H9 (cell line): ENCODE measurements around the gene PFKFB2. TPM values are rescaled to one million over a fixed set of nuclear protein-coding genes. Genes with fewer than 3 reads are reported as not detected.

ENCODE experiments used
- DNase-seq: peaks from one replicate; pipeline ENCODE4 v3.0.0-alpha.2; 2017
- H2AFZ ChIP-seq: one replicate; pipeline ENCODE4 v1.6.1; 2013; ENCODE audit warnings: mild to moderate bottlenecking, low read length, control low read depth, moderate library complexity
- H2AK5ac ChIP-seq: 2 replicates; pipeline ENCODE4 v1.6.1; 2013; ENCODE audit warnings: low read length, control low read depth, mixed read lengths; ENCODE audit not compliant: insufficient read length
- H2BK120ac ChIP-seq: one replicate; pipeline ENCODE4 v1.6.1; 2013; ENCODE audit warnings: low read depth, mild to moderate bottlenecking, low read length, control low read depth, inconsistent platforms; ENCODE audit not compliant: poor library complexity, severe bottlenecking
- H2BK12ac ChIP-seq: 2 replicates; pipeline ENCODE4 v1.6.1; 2013; ENCODE audit warnings: low read length, control low read depth, mixed read lengths, low read depth; ENCODE audit not compliant: insufficient read length
- H2BK15ac ChIP-seq: 2 replicates; pipeline ENCODE4 v1.6.1; 2013; ENCODE audit warnings: low read depth, low read length, control low read depth
- H2BK20ac ChIP-seq: one replicate; pipeline ENCODE4 v1.6.1; 2013; ENCODE audit warnings: low read depth, mild to moderate bottlenecking, low read length, control low read depth, inconsistent platforms; ENCODE audit not compliant: poor library complexity, severe bottlenecking
- H2BK5ac ChIP-seq: 2 replicates; pipeline ENCODE4 v1.6.1; 2013; ENCODE audit warnings: low read length, control low read depth, mixed read lengths; ENCODE audit not compliant: insufficient read length
- H3K14ac ChIP-seq: 2 replicates; pipeline ENCODE4 v1.6.1; 2013; ENCODE audit warnings: low read length, control low read depth; ENCODE audit not compliant: insufficient read depth
- H3K18ac ChIP-seq: 2 replicates; pipeline ENCODE4 v1.6.1; 2013; ENCODE audit warnings: low read depth, mild to moderate bottlenecking, mixed read lengths, low read length, control low read depth; ENCODE audit not compliant: insufficient read length
- H3K23ac ChIP-seq: 2 replicates; pipeline ENCODE4 v1.6.1; 2013; ENCODE audit warnings: low read length, control low read depth, mixed read lengths, low read depth; ENCODE audit not compliant: insufficient read length
- H3K23me2 ChIP-seq: 2 replicates; pipeline ENCODE4 v1.6.1; 2013; ENCODE audit warnings: low read depth, mild to moderate bottlenecking, mixed read lengths, low read length, control low read depth; ENCODE audit not compliant: insufficient read length, poor library complexity, severe bottlenecking
- H3K27ac ChIP-seq: 2 replicates; pipeline ENCODE4 v1.5.1; 2013; ENCODE audit warnings: low read length, control low read depth, mixed read lengths, low read depth; ENCODE audit not compliant: insufficient read length
- H3K27me3 ChIP-seq: 2 replicates; pipeline ENCODE4 v1.6.1; 2013; ENCODE audit warnings: low read length, control low read depth, inconsistent platforms; ENCODE audit not compliant: insufficient read depth
- H3K4ac ChIP-seq: 2 replicates; pipeline ENCODE4 v1.6.1; 2013; ENCODE audit warnings: low read depth, mild to moderate bottlenecking, control low read depth, inconsistent platforms, low read length, moderate library complexity
- H3K4me1 ChIP-seq: 2 replicates; pipeline ENCODE4 v1.6.1; 2013; ENCODE audit warnings: low read length, control low read depth, inconsistent platforms; ENCODE audit not compliant: insufficient read depth
- H3K4me2 ChIP-seq: 2 replicates; pipeline ENCODE4 v1.6.1; 2013; ENCODE audit warnings: low read length, control low read depth, mixed read lengths; ENCODE audit not compliant: insufficient read length, insufficient read depth
- H3K56ac ChIP-seq: 2 replicates; pipeline ENCODE4 v1.6.1; 2013; ENCODE audit warnings: low read depth, mild to moderate bottlenecking, mixed read lengths, low read length, control low read depth; ENCODE audit not compliant: insufficient read length
- H3K79me1 ChIP-seq: 2 replicates; pipeline ENCODE4 v1.6.1; 2013; ENCODE audit warnings: low read depth, mild to moderate bottlenecking, moderate library complexity, low read length, control low read depth, inconsistent platforms; ENCODE audit not compliant: insufficient read depth, poor library complexity, severe bottlenecking
- H3K79me2 ChIP-seq: 2 replicates; pipeline ENCODE4 v1.6.1; 2013; ENCODE audit warnings: low read length, control low read depth, inconsistent platforms; ENCODE audit not compliant: insufficient read depth
- H3K9ac ChIP-seq: 2 replicates; pipeline ENCODE4 v1.6.1; 2013; ENCODE audit warnings: low read length, control low read depth, mixed read lengths; ENCODE audit not compliant: insufficient read length; ENCODE audit errors: extremely low read depth
- H3K9me3 ChIP-seq: one replicate; pipeline ENCODE4 v1.6.1; 2013; ENCODE audit warnings: low read depth, low read length, inconsistent platforms; ENCODE audit not compliant: control insufficient read depth
- H3T11ph ChIP-seq: one replicate; pipeline ENCODE4 v1.6.1; 2013; ENCODE audit warnings: mild to moderate bottlenecking, low read length, control low read depth, inconsistent platforms
- H4K20me1 ChIP-seq: one replicate; pipeline ENCODE4 v1.6.1; 2013; ENCODE audit not compliant: control insufficient read depth, insufficient read length, insufficient read depth
- H4K5ac ChIP-seq: 2 replicates; pipeline ENCODE4 v1.6.1; 2013; ENCODE audit warnings: low read depth, mild to moderate bottlenecking, mixed read lengths, low read length, control low read depth; ENCODE audit not compliant: insufficient read length
- H4K8ac ChIP-seq: replicated peaks from 2 replicates; pipeline ENCODE4 v1.6.1; 2013; ENCODE audit warnings: low read length, control low read depth, mixed read lengths, low read depth; ENCODE audit not compliant: insufficient read length
- H4K91ac ChIP-seq: 2 replicates; pipeline ENCODE4 v1.6.1; 2013; ENCODE audit warnings: low read depth, mild to moderate bottlenecking, moderate library complexity, mixed read lengths, low read length, control low read depth; ENCODE audit not compliant: insufficient read length
- H3K27ac Mint-ChIP-seq, 3 experiments: 2 replicates in 2 of 3; 3 replicates in 1 of 3; pipeline ENCODE4 v1.8.0; 2020 to 2021; ENCODE audit warnings: mixed read lengths in 3 of 3, mild to moderate bottlenecking in 1 of 3, moderate library complexity in 1 of 3
- H3K27me3 Mint-ChIP-seq: 2 replicates; pipeline ENCODE4 v1.8.0; 2021; ENCODE audit warnings: low read depth, mild to moderate bottlenecking, moderate library complexity, mixed read lengths
- H3K36me3 Mint-ChIP-seq, 3 experiments: 2 replicates in 2 of 3; 3 replicates in 1 of 3; pipeline ENCODE4 v1.8.0; 2020 to 2021; ENCODE audit warnings: low read depth in 3 of 3, mixed read lengths in 3 of 3; ENCODE audit not compliant: insufficient read depth in 1 of 3
- H3K4me1 Mint-ChIP-seq, 2 experiments: 2 replicates each; pipeline ENCODE4 v1.8.0; 2020; ENCODE audit warnings: mixed read lengths in 2 of 2
- H3K4me3 Mint-ChIP-seq, 2 experiments: 2 replicates in 1 of 2; 3 replicates in 1 of 2; pipeline ENCODE4 v1.8.0; 2020 to 2021; ENCODE audit warnings: mild to moderate bottlenecking in 2 of 2, mixed read lengths in 2 of 2, moderate library complexity in 1 of 2
- H3K9me3 Mint-ChIP-seq, 2 experiments: 2 replicates in 1 of 2; 3 replicates in 1 of 2; pipeline ENCODE4 v1.8.0; 2020; ENCODE audit warnings: mild to moderate bottlenecking in 2 of 2, mixed read lengths in 2 of 2, moderate library complexity in 1 of 2
- WGBS: extraction: QIAGEN DNeasy Blood & Tissue Kit; methylation state at CpG from one replicate; pipeline ENCODE4 v1.1.7; 2013; ENCODE audit warnings: missing lambda C conversion rate, low lambda C conversion rate, mixed read lengths; ENCODE audit not compliant: insufficient read length; ENCODE audit errors: extremely low coverage; 5-methylcytosine and 5-hydroxymethylcytosine counted together
- total RNA-seq: library from RNA; stranded (reverse); gene quantifications from 2 replicates; pipeline ENCODE4 v1.2.1, GENCODE V29; 2021
- TF ChIP-seq, protein P1 (sequence below): fragments of 200-600 bp; sonication (generic); conservative IDR thresholded peaks from 3 replicates; pipeline ENCODE4 v1.8.0; 2021; ENCODE audit warnings: antibody characterized with exemption, mild to moderate bottlenecking

PFKFB2 gene
- total RNA-seq, 1 experiment from 2014 or later, result 14.6 TPM

DNA sequence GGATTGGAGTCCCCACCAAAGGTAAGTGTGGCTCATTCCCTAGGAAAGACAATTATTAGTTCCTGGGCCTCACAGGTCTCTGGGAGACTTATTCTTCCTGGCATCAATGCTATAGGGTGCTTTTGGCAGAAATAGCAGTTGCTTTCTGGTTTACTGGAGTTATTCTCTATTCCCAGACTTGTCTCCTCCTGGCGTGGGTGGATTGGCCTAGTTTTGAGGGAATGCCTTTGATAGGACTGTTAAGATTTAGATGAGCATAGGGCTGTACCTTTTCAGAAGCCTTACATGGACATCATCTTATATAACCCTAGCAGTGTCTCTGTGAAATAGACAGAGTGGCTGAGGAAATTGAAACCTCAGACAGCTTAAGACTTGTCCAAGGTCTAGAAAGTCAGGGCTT is 9.0 kb downstream of the PFKFB2 start:
- Histone ChIP-seq H4K20me1 (no peaks in the 10 kb centered on the region), H3K14ac (no peak overlapping the region), H3K23ac (no peak overlapping the region), H3K9me3 (no peaks in the 10 kb centered on the region), H3K27ac (no peak overlapping the region), H3K4ac (no peak overlapping the region), H3K79me1 (no peaks in the 10 kb centered on the region), H3K18ac (no peak overlapping the region), H2AK5ac (no peak overlapping the region), H3K4me1 (no peaks in the 10 kb centered on the region), H2BK120ac (no peak overlapping the region), H2BK12ac (no peak overlapping the region), H3K23me2 (no peaks in the 10 kb centered on the region), H3K56ac (no peak overlapping the region), H2BK5ac (no peak overlapping the region), H3K27me3 (no peaks in the 10 kb centered on the region), H4K8ac (no peak overlapping the region), H3K79me2 (no peaks in the 10 kb centered on the region), H4K5ac (no peak overlapping the region), H2BK15ac (no peak overlapping the region), H2AFZ (no peak overlapping the region), H4K91ac (no peak overlapping the region), H3K4me2 (no peak overlapping the region), H3K9ac (no peak overlapping the region), H3T11ph (no peak overlapping the region), H2BK20ac (no peak overlapping the region)
- H3K4me3 Mint-ChIP-seq, result no peak overlapping the region
- no peak for DNase-seq
- WGBS, result no CpG with 5 or more reads among the region's 1 CpG
- H3K27me3 Mint-ChIP-seq, result no peaks in the 10 kb centered on the region
- TF ChIP-seq, protein P1, sequence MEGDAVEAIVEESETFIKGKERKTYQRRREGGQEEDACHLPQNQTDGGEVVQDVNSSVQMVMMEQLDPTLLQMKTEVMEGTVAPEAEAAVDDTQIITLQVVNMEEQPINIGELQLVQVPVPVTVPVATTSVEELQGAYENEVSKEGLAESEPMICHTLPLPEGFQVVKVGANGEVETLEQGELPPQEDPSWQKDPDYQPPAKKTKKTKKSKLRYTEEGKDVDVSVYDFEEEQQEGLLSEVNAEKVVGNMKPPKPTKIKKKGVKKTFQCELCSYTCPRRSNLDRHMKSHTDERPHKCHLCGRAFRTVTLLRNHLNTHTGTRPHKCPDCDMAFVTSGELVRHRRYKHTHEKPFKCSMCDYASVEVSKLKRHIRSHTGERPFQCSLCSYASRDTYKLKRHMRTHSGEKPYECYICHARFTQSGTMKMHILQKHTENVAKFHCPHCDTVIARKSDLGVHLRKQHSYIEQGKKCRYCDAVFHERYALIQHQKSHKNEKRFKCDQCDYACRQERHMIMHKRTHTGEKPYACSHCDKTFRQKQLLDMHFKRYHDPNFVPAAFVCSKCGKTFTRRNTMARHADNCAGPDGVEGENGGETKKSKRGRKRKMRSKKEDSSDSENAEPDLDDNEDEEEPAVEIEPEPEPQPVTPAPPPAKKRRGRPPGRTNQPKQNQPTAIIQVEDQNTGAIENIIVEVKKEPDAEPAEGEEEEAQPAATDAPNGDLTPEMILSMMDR, result no peak
- no peaks in the 10 kb centered on the region for H3K9me3 Mint-ChIP-seq
- no peak overlapping the region for H3K27ac Mint-ChIP-seq
- H3K36me3 Mint-ChIP-seq, result peaks cover 6 to 43% (median 26%) of the 10 kb centered on the region in 3 experiments
- peaks cover 4 to 8% of the 10 kb centered on the region in 2 experiments; a peak in 3 of 4 replicates for H3K4me1 Mint-ChIP-seq
